ENCODE measurements around the gene SLAIN1.

Gene SLAIN1

DNA sequence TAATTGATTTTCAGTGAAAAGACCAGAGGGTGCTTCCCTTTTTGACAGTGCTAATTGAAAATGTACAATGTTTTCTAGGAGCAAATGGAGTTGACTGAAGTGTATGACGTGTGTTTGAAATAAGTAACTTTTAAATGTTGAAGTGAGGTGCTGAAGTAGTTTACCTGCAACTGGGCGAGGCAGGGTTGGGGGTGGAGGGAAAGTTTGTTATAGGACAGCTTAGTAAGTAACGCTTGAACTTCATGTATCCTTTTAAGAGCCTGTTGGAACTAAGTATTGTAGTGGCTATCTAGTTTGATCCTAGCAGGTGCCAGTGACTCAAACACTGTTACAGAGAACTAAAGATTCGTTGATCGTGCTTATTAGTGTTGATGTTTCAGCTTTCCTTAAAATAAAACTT is 5.9 kb downstream of the SLAIN1 start:
- Histone ChIP-seq H3K27ac (ENCODE audit: insufficient read depth, low read length, poor library complexity, severe bottlenecking) (no peak overlapping the region), H3K4me3 (ENCODE audit: insufficient read depth, low read depth, low read length, poor library complexity, severe bottlenecking) (no peak overlapping the region), H3K4me1 (ENCODE audit: control insufficient read depth, insufficient read depth, low read length, poor library complexity, severe bottlenecking) (peaks cover 8% of the 10 kb centered on the region), H3K27me3 (replicated peaks; ENCODE audit: control insufficient read depth, insufficient read depth, low read length, poor library complexity, severe bottlenecking) (no peaks in the 10 kb centered on the region), H3K9me3 (ENCODE audit: control insufficient read depth, low read length) (no peaks in the 10 kb centered on the region), H3K36me3 (ENCODE audit: control insufficient read depth, insufficient read depth, low read length) (no peaks in the 10 kb centered on the region)
- no peak for DNase-seq

DNA sequence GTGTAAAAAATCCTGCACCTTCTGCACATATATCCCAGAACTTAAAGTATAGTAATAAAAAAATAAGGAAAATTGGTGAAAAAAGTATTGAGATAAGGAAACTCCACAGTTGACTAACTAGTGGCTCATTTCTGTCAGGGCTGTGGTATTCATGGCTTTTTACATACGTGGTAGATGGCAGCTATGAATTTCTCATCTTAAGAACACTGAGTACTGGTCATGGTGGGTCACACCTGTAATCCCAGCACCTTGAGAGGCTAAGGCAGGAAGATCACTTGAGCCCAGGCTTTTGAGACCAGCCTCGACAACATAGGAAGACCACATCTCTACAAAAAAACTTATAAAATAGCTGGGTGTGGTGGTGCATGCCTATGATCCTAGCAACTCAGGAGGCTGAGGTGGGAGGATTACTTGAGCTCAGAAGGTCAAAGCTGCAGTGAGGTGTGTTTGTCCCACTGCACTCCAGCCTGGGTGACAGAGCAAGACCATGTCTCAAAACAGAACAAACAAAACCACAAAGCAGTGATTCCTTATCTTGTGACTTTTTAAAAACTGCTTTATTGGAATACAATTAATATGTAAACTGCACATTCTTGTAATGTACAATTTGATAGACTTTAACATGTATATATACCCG is 16.8 kb downstream of the SLAIN1 start:
- H3K4me3 ChIP-seq (ENCODE audit: insufficient read depth, low read depth, low read length, poor library complexity, severe bottlenecking) = no peak overlapping the region
- no peaks in the 10 kb centered on the region for H3K9me3 ChIP-seq (ENCODE audit: control insufficient read depth, low read length)
- H3K27ac ChIP-seq (ENCODE audit: insufficient read depth, low read length, poor library complexity, severe bottlenecking) = no peak overlapping the region
- H3K36me3 ChIP-seq (ENCODE audit: control insufficient read depth, insufficient read depth, low read length) = no peaks in the 10 kb centered on the region
- H3K27me3 ChIP-seq (replicated peaks; ENCODE audit: control insufficient read depth, insufficient read depth, low read length, poor library complexity, severe bottlenecking) = no peaks in the 10 kb centered on the region
- no peaks in the 10 kb centered on the region for H3K4me1 ChIP-seq (ENCODE audit: control insufficient read depth, insufficient read depth, low read length, poor library complexity, severe bottlenecking)
- no peak for DNase-seq

DNA sequence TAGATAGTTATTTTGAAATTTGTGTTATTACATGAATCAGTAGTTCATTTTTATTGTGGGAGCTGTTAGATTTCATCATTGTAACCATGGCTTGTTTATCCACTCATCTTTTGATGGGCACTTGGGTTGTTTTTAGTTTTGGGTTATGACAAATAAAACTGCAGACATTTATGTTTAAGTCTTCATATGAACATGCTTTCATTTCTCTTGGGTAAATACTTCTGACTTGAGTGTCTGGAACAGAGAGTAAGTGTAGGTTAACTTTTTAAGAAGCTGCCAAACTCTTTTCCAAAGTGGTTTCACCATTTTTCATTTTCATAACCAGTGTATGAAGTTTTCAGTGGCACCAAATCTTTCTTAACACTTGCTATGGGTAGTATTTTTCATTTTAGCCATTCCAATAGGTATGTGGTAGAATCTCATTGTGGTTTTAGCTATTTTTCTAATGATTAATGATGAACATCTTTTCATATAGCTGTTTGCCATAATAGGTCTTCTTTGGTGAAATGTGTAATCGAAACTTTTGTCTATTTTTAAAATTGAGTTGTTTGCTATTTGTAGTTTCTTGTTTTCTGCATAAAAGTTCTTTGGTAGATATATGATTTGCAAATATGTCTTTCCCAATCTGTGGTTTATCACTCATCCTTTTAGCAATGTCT is 17.9 kb downstream of the SLAIN1 start:
- DNase-seq = no peak
- Histone ChIP-seq H3K9me3 (ENCODE audit: control insufficient read depth, low read length) (no peaks in the 10 kb centered on the region), H3K36me3 (ENCODE audit: control insufficient read depth, insufficient read depth, low read length) (peaks cover 4% of the 10 kb centered on the region), H3K27ac (ENCODE audit: insufficient read depth, low read length, poor library complexity, severe bottlenecking) (no peak overlapping the region), H3K4me3 (ENCODE audit: insufficient read depth, low read depth, low read length, poor library complexity, severe bottlenecking) (no peak overlapping the region), H3K27me3 (replicated peaks; ENCODE audit: control insufficient read depth, insufficient read depth, low read length, poor library complexity, severe bottlenecking) (no peaks in the 10 kb centered on the region), H3K4me1 (ENCODE audit: control insufficient read depth, insufficient read depth, low read length, poor library complexity, severe bottlenecking) (no peaks in the 10 kb centered on the region)

DNA sequence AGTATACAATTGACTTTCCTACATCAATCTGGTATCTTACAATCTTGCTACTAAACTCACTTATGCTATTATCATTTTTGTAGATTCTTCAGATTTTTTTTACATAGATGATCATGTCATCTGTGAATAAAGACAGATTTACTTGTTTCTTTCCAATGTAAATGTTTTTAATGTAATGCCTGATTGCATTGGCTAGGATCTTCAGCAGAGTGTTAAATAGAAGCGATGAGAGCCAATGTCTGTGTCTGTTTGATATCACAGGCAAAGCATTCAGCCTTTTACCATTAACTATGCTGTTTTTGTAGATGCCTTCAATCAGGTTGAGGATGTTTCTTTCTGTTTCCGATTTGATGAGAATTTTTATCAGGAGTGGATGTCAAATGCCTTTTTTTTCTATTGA is 19.2 kb downstream of the SLAIN1 start:
- H3K36me3 ChIP-seq (ENCODE audit: control insufficient read depth, insufficient read depth, low read length) = peaks cover 4% of the 10 kb centered on the region

DNA sequence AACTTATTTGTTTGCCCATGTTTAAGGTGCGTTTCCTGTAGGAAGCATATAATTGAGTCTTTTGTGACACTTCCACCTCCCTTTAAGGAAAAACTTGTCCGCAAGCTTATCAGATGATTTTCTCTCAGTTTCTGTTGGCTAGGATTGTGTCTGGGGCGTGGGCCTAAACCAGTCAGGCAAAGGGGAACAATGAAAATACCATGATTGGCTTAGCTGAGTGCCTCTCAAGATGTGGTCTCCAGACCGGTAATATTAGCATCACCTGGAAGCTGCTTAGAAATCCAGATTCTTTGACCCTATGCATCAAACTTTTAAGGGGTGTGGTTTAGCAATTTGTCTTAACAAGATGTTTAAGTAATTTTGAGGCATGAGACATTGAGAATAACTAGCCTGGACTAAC is 20.0 kb downstream of the SLAIN1 start:
- peaks cover 4% of the 10 kb centered on the region for H3K36me3 ChIP-seq (ENCODE audit: control insufficient read depth, insufficient read depth, low read length)
- no peaks in the 10 kb centered on the region for H3K9me3 ChIP-seq (ENCODE audit: control insufficient read depth, low read length)
- no peak overlapping the region for H3K4me3 ChIP-seq (ENCODE audit: insufficient read depth, low read depth, low read length, poor library complexity, severe bottlenecking)

More for the DNA sequence above, 19.2 kb downstream of the SLAIN1 start:
- no peak overlapping the region for H3K27ac ChIP-seq (ENCODE audit: insufficient read depth, low read length, poor library complexity, severe bottlenecking)
- no peaks in the 10 kb centered on the region for H3K9me3 ChIP-seq (ENCODE audit: control insufficient read depth, low read length)
- no peaks in the 10 kb centered on the region for H3K27me3 ChIP-seq (replicated peaks; ENCODE audit: control insufficient read depth, insufficient read depth, low read length, poor library complexity, severe bottlenecking)
- H3K4me3 ChIP-seq (ENCODE audit: insufficient read depth, low read depth, low read length, poor library complexity, severe bottlenecking) = no peak overlapping the region
- no peaks in the 10 kb centered on the region for H3K4me1 ChIP-seq (ENCODE audit: control insufficient read depth, insufficient read depth, low read length, poor library complexity, severe bottlenecking)
- no peak for DNase-seq

DNA sequence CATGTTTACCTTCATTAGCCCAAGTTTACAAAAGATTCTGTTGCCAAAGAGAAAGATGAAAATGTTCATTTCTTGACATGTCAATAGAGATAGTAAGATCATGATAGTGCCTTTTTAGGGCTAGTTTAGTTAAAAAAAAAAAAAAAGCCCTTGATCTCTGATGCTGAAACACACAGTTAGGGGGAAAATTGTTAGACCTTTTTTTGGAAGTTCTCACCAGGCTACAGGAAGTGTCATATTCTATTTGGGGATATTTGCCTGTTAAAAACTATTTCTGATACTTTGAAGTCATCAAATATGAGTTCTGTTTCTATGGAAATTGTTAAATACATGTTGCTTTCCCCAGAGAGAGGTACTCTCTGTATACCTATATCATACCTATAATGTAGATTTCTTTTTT is 21.6 kb downstream of the SLAIN1 start:
- H3K36me3 ChIP-seq (ENCODE audit: control insufficient read depth, insufficient read depth, low read length) = peaks cover 9% of the 10 kb centered on the region
- H3K27me3 ChIP-seq (replicated peaks; ENCODE audit: control insufficient read depth, insufficient read depth, low read length, poor library complexity, severe bottlenecking) = no peaks in the 10 kb centered on the region

More for the DNA sequence above, 20.0 kb downstream of the SLAIN1 start:
- DNase-seq = no peak
- Histone ChIP-seq H3K4me1 (ENCODE audit: control insufficient read depth, insufficient read depth, low read length, poor library complexity, severe bottlenecking) (no peaks in the 10 kb centered on the region), H3K27ac (ENCODE audit: insufficient read depth, low read length, poor library complexity, severe bottlenecking) (no peak overlapping the region), H3K27me3 (replicated peaks; ENCODE audit: control insufficient read depth, insufficient read depth, low read length, poor library complexity, severe bottlenecking) (no peaks in the 10 kb centered on the region)

DNA sequence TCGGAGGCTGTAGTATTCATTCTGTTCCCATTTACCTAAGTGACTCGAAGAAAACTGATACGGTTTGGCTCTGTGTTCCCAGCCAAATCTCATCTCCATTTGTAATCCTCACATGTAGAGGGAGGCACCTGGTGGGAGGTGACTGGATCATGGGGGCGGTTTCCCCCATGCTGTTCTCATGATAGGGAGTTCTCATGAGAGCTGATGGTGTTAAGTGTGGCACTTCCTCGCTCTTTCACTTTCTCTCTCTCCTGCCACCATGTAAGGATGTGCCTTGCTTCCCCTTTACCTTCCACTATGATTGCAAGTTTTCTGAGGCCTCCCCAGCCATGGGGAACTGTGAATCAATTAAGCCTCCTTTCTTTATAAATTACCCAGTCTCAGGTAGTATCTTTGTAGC is 23.5 kb downstream of the SLAIN1 start:
- Histone ChIP-seq H3K4me1 (ENCODE audit: control insufficient read depth, insufficient read depth, low read length, poor library complexity, severe bottlenecking) (no peaks in the 10 kb centered on the region), H3K9me3 (ENCODE audit: control insufficient read depth, low read length) (no peaks in the 10 kb centered on the region), H3K27ac (ENCODE audit: insufficient read depth, low read length, poor library complexity, severe bottlenecking) (no peak overlapping the region), H3K27me3 (replicated peaks; ENCODE audit: control insufficient read depth, insufficient read depth, low read length, poor library complexity, severe bottlenecking) (no peaks in the 10 kb centered on the region), H3K36me3 (ENCODE audit: control insufficient read depth, insufficient read depth, low read length) (peaks cover 9% of the 10 kb centered on the region), H3K4me3 (ENCODE audit: insufficient read depth, low read depth, low read length, poor library complexity, severe bottlenecking) (no peak overlapping the region)
- DNase-seq = no peak

More for the DNA sequence above, 21.6 kb downstream of the SLAIN1 start:
- no peak overlapping the region for H3K4me3 ChIP-seq (ENCODE audit: insufficient read depth, low read depth, low read length, poor library complexity, severe bottlenecking)
- no peaks in the 10 kb centered on the region for H3K9me3 ChIP-seq (ENCODE audit: control insufficient read depth, low read length)
- H3K4me1 ChIP-seq (ENCODE audit: control insufficient read depth, insufficient read depth, low read length, poor library complexity, severe bottlenecking) = no peaks in the 10 kb centered on the region
- H3K27ac ChIP-seq (ENCODE audit: insufficient read depth, low read length, poor library complexity, severe bottlenecking) = no peak overlapping the region
- no peak for DNase-seq

DNA sequence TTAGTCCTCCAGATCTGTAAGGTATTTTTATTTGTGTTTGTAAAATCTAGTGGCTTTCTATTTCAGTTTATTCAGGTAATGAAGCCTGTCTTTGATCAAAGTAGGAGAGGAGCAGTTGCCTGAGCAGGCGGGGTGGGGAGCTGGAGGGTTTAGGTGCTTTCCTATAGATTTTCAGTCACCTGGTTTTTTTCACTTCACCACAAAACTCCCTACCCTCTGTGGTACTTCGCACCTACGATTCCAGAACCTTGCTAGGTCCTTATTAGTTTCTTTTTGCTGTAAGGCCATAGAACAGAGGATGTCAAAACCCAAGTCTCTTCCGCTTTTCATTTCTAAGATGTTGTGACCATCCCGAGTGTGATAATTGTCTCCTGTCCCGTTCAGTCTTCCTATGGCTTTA is 26.6 kb downstream of the SLAIN1 start:
- no peak overlapping the region for H3K4me3 ChIP-seq (ENCODE audit: insufficient read depth, low read depth, low read length, poor library complexity, severe bottlenecking)
- no peaks in the 10 kb centered on the region for H3K4me1 ChIP-seq (ENCODE audit: control insufficient read depth, insufficient read depth, low read length, poor library complexity, severe bottlenecking)
- H3K27me3 ChIP-seq (replicated peaks; ENCODE audit: control insufficient read depth, insufficient read depth, low read length, poor library complexity, severe bottlenecking) = no peaks in the 10 kb centered on the region
- H3K36me3 ChIP-seq (ENCODE audit: control insufficient read depth, insufficient read depth, low read length) = peaks cover 9% of the 10 kb centered on the region
- no peaks in the 10 kb centered on the region for H3K9me3 ChIP-seq (ENCODE audit: control insufficient read depth, low read length)
- H3K27ac ChIP-seq (ENCODE audit: insufficient read depth, low read length, poor library complexity, severe bottlenecking) = no peak overlapping the region
- peak in 1 of 3 donors; percentile 6 for DNase-seq

DNA sequence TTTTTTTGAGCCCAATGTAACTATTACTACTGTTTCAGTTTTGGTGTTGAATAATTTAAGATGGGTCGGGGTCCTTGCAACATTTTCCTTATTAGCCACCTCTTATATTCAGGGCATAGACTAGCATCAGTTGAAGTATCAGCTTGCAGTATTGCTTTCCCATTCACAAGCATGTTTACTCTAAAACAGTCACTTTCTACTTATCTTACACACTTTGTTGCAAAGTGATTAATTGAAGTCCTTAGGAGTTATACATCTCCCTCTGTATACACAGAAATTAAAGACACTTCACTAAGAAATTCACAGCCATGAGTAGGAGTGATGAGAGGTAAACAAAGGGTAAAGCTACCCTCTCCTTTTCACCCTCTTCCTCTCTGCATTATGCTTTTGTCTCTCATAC is 27.6 kb downstream of the SLAIN1 start:
- peaks cover 4% of the 10 kb centered on the region for H3K4me1 ChIP-seq (ENCODE audit: control insufficient read depth, insufficient read depth, low read length, poor library complexity, severe bottlenecking)
- no peak for DNase-seq

DNA sequence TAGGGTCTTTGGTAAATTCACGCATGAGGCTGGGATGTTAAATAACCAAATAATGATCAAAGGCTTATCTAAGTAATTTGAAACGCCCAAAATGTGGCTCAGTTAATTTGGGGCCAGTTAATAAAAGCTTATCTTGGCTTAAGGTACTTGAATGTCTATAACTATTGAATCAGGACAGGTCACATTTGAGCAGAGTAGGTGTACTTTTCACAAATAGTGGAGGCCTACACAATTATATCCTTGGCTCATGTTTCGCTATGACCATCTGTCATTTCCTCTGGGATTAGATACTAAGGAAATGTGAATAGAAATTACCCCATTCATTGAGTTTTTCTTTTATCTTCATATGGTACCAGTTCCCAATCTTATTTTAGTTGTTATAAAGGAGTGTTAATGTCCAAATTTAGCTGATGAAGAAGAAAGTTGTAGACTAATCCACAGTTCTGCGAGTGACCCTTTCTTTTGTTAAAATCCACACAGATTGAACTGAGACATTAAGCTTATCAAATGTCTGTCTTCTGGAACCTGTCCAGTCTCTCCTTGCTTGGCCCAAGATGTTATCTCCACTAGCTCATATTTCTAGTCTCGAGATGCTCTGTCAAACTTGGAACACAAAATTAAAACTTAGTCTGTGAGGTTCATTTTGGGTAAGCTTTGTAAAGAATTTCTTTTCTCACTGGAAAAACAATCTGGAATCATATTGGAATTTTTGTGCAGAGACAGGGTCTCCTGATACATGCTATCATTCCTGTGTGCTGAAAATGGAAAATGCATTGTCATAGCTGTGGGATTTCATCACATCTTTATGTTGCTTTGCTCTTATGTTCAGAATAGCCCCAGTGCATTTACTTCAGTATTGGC is 31.0 kb downstream of the SLAIN1 start:
- H3K4me1 ChIP-seq (ENCODE audit: control insufficient read depth, insufficient read depth, low read length, poor library complexity, severe bottlenecking) = peaks cover 4% of the 10 kb centered on the region
- H3K4me3 ChIP-seq (ENCODE audit: insufficient read depth, low read depth, low read length, poor library complexity, severe bottlenecking) = no peak overlapping the region
- no peak for DNase-seq
- no peak overlapping the region for H3K27ac ChIP-seq (ENCODE audit: insufficient read depth, low read length, poor library complexity, severe bottlenecking)
- no peaks in the 10 kb centered on the region for H3K27me3 ChIP-seq (replicated peaks; ENCODE audit: control insufficient read depth, insufficient read depth, low read length, poor library complexity, severe bottlenecking)
- H3K9me3 ChIP-seq (ENCODE audit: control insufficient read depth, low read length) = no peaks in the 10 kb centered on the region
- no peaks in the 10 kb centered on the region for H3K36me3 ChIP-seq (ENCODE audit: control insufficient read depth, insufficient read depth, low read length)

More for the DNA sequence above, 27.6 kb downstream of the SLAIN1 start:
- H3K27me3 ChIP-seq (replicated peaks; ENCODE audit: control insufficient read depth, insufficient read depth, low read length, poor library complexity, severe bottlenecking) = no peaks in the 10 kb centered on the region
- H3K4me3 ChIP-seq (ENCODE audit: insufficient read depth, low read depth, low read length, poor library complexity, severe bottlenecking) = no peak overlapping the region
- no peaks in the 10 kb centered on the region for H3K9me3 ChIP-seq (ENCODE audit: control insufficient read depth, low read length)
- H3K27ac ChIP-seq (ENCODE audit: insufficient read depth, low read length, poor library complexity, severe bottlenecking) = no peak overlapping the region
- H3K36me3 ChIP-seq (ENCODE audit: control insufficient read depth, insufficient read depth, low read length) = peaks cover 5% of the 10 kb centered on the region

Data from effector memory CD4-positive, alpha-beta T cell (primary cell).